Stimulated activated CD4-positive, alpha-beta T cell treated with anti-CD3 and anti-CD28 coated beads, Interleukin-1b, Interleukin-23, amount 100 ng/mL, for 1 hour (primary cell): ENCODE data around the gene MYADM.
"Not testable (repeated sequence)": the region's sequence is repeated elsewhere in the genome, so short reads cannot be mapped to it uniquely, and the experiment has no call there.

ENCODE experiments used
- DNase-seq, 2 donors: peaks; one replicate each; pipeline ENCODE4 v3.0.0-alpha.2; 2020; ENCODE audit warnings: low read depth in 2 of 2

The MYADM gene

GRCh38 chr19:53867225-53868090, at the start of gene MYADM:
Gene MYADM (plus strand): TSS chr19:53867883. CDS start chr19:53873530, 5,647 bp downstream.
- peak; percentile 99 to 100 for DNase-seq

- DNase-seq = no peak
Observed at GRCh38 chr19:53818756-53819155, 48.9 kb upstream of the MYADM start.

DNA sequence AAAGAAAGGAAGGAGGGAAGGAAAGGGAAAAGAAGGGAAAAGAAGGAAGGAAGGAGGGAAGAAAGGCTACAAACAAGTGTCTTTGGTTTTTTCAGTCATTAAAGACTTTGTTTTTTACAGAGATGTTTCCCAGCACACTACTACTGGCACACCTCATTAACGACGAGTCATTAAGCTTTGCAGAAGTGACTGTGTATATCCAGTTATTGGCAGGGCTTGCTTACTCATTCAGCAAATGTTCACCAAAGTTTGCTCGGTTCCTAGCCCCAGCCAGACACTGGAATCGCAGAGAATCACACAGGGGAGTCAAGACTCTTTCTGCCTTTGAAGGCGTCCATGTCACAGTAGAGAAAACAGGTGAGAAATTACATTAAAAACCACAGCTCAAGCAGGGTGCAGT, 47.8 kb upstream of the MYADM start:
- no peak for DNase-seq

DNA sequence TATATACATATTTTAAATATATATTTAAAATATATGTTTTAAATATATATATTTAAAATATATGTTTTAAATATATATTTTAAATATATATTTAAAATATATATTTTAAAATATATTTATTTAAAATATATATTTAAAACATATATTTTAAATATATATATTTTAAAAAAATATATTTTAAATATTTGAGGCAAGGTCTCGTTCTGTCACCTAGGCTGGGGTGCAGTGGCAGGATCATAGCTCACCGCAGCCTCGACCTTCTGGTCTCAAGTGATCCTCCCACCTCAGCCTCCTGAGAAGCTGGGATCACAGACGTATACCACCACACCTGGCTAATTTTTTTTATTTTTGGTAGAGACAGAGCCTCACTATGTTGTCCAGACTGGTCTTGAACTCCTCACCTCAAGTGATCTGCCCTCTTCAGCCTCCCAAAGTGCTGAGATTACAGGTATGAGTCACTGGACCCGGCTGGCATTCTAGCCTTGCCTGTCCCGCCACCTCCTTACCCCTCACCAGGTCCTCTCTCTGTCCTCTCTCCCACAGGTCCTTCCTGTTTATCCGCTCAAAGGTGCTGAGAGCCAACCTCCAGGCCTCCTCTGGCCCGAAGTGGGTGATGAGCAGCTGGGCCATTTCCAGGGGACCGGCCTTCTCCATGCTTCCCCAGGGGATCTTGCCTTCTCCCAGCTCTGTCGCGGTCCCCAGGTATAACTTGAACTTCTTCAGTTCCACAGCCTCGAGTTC, 44.1 kb upstream of the MYADM start:
- no peak for DNase-seq

DNA sequence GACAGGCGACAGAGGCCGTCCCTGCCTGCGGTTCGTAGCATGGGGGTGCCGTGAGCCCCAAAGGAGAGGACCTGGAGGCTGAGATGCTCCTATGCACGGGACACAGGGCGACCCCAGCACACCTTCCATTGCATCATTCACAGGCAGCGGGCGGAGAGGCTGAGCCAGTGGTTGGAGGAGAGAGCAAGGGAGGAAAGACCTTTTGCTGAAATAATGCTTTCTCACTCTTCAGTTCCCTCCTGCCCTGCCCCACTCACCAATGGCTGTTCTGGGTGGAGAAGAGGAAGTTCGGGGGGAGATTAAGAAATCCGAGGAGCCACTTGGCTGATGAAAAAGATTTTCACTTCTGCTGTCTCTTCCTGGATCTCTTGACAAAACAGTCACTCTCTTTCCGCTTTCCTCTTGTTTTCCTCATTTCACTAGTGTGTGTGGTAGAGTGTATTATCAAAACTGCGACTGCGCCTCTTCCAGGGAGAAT, 43.5 kb upstream of the MYADM start, which contains the start of gene NLRP12:
NLRP12 (minus strand) TSS at position 181 of the 478 bp plus-strand sequence; CDS start at position 41, 140 bp downstream.
- no peak for DNase-seq

- no peak for DNase-seq
Observed at GRCh38 chr19:53826876-53827275, 40.8 kb upstream of the MYADM start.

DNA sequence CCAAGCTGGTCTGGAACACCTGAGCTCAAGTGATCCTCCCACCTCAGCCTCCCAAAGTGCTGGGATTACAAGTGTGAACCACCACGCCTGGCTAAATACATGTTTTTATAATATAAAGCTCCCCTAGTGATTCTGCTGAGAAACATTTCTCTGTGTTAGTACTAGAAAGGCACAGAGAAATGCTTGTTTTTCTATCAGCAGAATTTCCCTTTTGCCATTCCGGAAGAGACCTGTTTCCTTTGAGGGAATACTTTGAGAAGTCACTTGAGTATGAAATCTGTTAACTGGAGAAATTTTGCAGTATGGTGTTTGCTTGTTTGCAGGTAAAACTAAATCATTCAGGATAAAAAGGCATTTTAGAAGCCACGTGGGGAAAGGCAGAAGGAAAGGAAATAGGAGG, 39.2 kb upstream of the MYADM start:
- DNase-seq = no peak

DNA sequence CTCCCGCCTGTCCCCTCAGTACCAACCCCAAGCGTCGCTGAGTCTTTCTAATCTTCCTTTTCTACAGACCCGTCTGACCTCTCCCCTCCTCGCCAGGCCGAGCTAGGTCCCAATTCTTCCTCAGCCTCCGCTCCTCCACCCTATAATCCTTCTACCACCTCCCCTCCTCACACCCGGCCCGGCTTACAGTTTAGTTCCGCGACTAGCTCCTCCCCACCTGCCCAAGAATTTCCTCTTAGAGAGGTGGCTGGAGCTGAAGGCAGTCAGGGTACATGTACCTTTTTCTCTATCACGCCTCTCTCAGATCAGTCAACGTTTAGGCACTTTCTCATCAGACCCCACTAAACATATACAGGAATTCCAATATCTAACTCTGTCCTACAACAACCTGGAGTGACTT, 34.8 kb upstream of the MYADM start:
- DNase-seq = not testable (repeated sequence)

DNA sequence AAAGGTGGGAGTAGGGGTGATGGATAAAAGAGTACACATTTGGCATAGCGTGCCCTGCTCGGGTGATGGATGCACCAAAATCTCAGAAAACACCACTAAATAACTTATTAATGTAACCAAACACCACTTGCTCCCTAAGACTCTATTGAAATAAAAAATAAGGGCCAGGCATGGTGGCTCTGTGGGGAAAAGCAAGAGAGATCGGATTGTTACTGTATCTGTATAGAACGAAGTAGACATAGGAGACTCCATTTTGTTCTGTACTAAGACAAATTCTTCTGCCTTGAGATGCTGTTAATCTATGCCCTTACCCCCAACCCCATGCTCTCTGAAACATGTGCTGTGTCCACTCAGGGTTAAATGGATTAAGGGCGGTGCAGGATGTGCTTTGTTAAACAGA, 29.2 kb upstream of the MYADM start:
- DNase-seq = not testable (repeated sequence)

- not testable (repeated sequence) for DNase-seq
Observed at GRCh38 chr19:53840241-53840640, 27.4 kb upstream of the MYADM start.

DNA sequence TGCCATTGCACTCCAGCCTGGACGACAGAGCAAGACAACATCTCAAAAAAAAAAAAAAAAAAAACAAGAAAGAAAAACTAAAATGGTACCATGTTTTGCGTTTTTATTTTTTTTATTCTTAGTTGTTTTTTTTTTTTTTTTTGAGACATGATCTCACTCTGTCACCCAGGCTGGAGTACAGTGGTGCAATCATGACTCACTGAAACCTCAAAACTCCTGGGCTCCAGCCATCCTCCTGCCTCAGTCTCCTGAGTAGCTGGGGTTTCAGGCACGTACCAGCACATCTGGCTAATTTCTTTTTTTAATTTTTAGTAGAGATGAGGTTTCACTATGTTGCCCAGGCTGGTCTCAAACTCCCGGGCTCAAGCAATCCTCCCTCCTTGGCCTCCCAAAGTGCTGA, 26.8 kb upstream of the MYADM start:
- not testable (repeated sequence) for DNase-seq

GRCh38 chr19:53844849-53845246, 22.8 kb upstream of the MYADM start:
- no peak for DNase-seq

- no peak for DNase-seq
Observed at GRCh38 chr19:53847555-53847954, 20.1 kb upstream of the MYADM start.

DNA sequence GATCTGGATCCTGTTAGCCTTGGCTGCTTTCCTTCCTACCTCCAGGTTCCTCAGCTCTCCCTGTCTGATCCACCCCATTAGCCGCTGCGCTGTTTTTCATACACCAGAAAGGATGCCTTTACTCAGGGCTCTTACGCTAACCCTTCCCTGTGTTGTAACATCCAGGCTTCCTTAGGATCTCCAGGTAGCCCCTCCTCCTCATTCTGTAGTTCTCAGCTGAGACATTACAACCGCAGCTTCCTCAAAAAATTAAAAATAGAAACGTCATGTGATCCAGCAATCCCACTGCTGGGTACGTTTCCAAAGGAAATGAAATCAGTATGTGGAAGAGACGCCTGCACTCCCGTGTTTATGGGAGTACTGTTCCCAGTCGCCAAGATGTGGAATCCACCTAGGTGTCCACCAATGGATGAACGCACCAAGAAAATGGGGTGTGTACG, 18.4 kb upstream of the MYADM start:
- no peak for DNase-seq

GRCh38 chr19:53853707-53854106, 14.0 kb upstream of the MYADM start:
- DNase-seq = no peak

GRCh38 chr19:53864308-53864836, 3.3 kb upstream of the MYADM start:
- DNase-seq = no peak

- DNase-seq = no peak
Observed at GRCh38 chr19:53865523-53865917, 2.2 kb upstream of the MYADM start.

DNA sequence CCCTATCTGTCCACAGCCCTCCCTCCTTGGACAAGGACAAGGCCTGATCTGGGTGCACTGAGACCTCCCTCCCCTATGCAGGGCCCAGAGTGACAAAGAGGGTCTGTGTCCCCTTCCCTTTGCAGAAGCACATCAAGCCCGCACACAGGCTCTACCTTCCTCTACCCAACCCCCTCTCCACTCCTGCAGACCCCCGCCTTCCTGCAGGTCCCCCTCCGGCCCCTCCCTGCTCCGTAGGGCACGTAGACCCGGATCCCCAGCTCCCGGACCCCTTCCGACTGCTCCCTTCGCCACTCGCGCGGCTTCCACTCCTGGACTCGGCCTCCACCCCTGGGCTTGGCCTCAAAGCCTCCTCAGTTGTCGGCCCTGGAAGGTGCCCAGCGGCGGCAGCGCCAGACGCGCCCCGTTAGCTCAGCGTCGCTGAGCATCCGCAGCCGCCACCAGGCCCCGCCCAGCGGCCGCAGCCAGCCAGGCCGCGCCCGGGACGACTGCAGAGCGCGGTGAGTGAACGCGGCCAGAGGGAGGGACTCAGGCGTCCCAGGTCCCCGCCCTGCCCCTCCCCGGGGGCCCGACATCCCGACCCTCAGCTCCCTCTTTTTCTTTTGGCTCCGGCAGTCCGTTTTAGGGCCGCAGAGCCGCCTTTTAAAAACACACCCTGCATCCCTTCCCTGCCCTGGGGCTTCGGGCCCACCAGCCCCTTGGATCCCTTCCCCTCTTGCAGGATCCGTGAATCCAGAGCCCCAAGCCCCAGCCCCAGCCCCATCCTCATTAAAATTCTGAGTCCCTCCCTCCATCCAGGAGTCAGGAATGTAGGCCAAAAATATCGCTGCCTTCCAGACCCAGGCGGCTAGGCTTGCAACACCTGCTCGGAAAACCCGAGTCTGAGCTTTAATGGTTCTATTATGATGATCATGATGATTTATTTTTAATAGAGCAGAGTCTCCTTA, 1.5 kb upstream of the MYADM start:
- no peak for DNase-seq

DNA sequence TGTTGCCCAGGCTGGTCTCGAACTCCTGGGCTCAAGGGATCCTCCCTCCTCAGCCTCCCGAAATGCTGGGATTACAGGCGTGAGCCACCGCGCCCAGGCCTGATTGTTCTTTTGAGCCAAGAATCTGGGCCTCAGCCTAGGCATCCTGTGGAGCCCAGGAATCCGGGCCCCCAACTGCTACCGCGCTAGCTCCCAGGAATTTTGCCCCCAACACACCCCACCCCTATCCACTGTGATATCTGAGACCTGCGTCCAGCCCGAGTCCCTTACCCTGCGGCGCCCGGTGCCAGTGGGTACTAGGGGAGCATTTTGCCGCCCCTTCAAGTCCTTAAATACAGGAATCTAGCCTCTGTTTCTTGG, 838 bp upstream of the MYADM start:
- no peak for DNase-seq

DNA sequence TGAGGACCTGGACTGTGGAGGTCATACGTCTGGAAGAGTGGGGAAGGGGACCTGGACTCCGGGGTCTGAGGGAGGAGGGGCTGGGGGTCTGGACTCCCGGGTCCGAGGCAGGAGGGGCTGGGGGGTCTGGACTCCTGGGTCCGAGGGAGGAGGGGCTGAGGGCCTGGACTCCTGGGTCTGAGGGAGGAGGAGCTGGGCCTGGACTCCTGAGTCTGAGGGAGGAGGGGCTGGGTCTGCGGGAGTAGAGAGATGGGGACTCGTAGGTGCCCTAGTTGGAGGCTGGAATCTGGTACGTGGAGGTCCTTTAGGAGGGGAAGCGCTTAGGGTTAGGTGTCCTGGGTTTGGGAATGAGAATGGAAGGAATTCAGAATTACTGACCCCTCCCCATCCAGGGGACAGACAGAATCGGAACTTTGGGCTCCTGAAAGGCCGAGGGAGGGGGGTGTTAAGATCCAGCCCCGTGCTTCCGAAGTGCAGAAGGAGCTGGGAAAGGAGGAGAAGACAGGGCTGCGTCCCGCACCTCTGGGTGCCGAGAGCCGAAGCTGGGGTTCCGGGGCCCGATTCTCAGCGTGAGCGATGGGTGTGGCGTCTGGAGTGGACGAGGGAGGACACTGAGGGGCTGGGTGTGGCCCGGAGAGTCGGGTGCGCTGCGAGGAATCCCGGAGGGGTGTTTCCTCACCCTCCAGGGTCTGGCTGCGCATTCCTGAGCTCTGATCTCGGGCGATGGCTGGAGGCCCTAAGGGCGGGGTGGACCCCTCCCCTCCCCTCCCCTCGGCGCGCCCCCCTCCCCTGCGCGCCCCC, 608 bp downstream of the MYADM start:
- no peak for DNase-seq
